ENCODE results near the gene B3GNT9.
A peak's percentile ranks its signal among the peaks of the same experiment; 100 is the strongest.

B3GNT9 gene

GRCh38 chr16:67184995-67185650, 34.3 kb upstream of the B3GNT9 start:
- peak in 1 of 2 experiments; percentile 72 for DNase-seq

- no peak for DNase-seq
Observed at GRCh38 chr16:67184453-67184994, 33.7 kb upstream of the B3GNT9 start.

GRCh38 chr16:67183627-67184452, 33.0 kb upstream of the B3GNT9 start, which contains the start of gene MATCAP1:
Gene MATCAP1 (minus strand): TSS chr16:67183963. CDS start chr16:67180610, 3,353 bp downstream.
- peak; percentile 90 to 98 for DNase-seq

- no peak for DNase-seq
Observed at GRCh38 chr16:67183284-67183626, 32.5 kb upstream of the B3GNT9 start.

DNA sequence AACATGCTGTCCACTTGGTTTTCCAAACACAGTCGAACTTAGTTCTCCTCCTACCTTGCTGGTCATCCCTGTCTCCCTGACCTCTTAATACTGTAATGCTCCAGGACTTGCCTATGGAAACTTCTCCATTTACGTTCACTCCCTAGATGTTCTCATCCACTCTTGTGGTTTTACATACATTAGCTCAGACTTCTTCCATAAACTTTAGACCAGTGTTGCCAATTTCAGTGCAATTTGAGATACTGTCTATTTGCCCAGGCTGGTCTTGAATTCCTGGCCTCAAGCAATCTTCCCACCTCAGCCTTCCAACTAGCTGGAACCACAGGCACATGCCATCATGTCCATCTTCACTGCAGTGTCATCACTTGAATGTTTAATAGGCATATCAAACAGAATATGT, 31.5 kb upstream of the B3GNT9 start:
- DNase-seq, result no peak

- no peak for DNase-seq
Observed at GRCh38 chr16:67181346-67181745, 30.5 kb upstream of the B3GNT9 start.

- no peak for DNase-seq
Observed at GRCh38 chr16:67180166-67180565, 29.4 kb upstream of the B3GNT9 start.

GRCh38 chr16:67179421-67180080, 28.8 kb upstream of the B3GNT9 start:
- DNase-seq, result no peak

DNA sequence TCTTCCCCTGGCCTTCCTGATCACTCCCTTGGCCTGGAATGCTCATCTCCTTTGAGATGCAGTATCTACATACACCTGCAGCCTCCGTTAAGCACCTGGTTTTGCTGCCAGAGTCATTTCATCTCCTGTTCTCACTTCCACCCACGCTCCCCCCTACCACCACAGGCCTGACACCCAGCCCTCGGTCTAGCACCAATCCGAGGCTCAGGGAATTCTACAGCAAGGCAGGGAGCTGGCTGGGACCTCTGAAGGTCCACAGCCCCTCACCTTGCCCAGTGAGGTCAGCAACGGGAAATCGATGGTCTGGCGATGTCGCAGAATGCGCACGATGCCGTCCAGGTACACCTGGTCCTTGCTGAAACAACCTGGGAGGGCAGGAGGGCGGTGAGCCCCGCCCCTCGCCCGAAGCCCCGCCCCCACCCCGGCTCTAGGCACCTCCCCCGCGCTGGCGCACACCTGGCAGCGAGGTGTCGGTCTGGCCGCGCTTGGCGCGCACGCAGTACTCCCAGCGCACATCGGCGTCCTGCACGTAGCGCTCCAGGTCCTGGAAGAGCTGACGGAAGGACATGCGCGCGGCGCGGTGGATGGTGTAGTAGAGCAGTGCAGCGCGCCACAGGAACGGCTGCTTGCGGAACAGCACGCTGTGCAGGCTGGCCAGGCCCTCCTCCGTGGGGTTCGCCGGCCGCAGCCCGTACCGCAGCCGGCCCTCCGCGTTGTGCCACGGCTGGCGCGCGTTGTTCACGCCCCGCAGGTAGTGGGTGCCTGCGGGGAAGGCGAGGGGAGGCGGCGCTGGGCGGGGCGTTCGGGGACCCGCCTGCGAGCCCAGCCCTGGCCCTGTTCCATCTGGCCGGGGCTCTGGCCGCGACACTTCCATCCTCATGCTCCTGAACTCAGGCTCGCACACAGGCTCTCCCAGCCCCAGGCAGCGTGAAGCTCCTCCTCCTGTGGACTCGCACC, 27.2 kb upstream of the B3GNT9 start:
- DNase-seq, result peak in 1 of 2 experiments; percentile 27

GRCh38 chr16:67176662-67177061, 25.9 kb upstream of the B3GNT9 start:
- no peak for DNase-seq

DNA sequence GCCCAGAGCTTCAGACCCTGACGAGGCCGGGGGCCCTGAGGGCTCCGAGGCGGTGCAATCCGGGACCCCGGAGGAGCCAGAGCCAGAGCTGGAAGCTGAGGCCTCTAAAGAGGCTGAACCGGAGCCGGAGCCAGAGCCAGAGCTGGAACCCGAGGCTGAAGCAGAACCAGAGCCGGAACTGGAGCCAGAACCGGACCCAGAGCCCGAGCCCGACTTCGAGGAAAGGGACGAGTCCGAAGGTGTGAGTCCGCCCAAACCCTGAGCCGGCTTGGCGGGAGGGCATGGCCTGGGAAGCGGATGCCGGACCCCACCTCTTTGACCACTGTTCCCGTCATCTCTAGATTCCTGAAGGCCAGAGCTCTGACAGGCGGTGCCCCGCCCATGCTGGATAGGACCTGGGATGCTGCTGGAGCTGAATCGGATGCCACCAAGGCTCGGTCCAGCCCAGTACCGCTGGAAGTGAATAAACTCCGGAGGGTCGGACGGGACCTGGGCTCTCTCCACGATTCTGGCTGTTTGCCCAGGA, 24.0 kb upstream of the B3GNT9 start:
- no peak for DNase-seq

DNA sequence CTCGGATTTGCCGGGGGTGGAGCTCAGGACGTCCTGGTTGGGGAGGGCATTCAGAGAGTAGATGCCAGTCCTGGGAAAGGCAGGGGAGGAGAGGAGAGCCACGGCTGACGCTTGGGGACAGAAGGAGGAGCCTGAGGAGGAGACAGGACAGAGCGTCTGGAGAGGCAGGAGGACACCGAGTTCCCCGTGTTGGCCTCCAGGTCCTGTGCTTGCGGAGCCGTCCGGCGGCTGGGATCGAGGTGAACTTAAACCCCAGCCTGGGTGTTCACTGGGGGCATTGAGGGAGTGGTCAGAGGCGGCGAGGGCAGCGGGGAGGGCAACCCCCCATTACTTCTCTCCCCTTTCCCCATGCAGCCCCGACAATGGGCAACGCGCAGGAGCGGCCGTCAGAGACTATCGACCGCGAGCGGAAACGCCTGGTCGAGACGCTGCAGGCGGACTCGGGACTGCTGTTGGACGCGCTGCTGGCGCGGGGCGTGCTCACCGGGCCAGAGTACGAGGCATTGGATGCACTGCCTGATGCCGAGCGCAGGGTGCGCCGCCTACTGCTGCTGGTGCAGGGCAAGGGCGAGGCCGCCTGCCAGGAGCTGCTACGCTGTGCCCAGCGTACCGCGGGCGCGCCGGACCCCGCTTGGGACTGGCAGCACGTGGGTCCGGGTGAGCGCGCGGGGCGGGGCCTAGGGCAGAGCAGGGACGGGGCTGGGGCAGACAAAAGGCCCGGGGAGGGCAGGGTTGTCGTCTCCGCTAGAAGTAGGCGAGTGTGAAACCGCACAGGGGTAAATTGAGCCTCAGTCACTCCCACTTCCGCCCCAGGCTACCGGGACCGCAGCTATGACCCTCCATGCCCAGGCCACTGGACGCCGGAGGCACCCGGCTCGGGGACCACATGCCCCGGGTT, 23.3 kb upstream of the B3GNT9 start:
- DNase-seq, result peak; percentile 72 to 88

DNA sequence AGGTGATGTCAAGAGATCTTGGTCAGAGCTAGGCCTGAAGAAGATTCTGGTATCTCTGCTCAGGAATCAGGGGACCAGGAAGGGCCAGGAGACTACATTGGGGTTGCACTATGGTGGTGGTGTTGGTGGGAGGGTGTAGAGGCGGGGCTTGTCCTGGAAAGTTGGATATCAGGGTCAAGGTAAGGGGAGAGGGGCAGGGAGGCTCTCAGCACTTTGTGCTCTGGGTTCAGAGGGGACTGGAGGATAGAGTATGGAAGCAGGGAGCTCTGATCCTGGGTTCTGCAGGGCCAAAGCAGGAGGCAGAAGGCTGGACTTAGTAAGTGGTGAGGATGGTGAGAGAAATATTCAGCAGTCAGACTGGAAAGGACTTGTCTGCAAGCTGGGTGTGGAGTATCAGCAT, 22.5 kb upstream of the B3GNT9 start:
- no peak for DNase-seq

DNA sequence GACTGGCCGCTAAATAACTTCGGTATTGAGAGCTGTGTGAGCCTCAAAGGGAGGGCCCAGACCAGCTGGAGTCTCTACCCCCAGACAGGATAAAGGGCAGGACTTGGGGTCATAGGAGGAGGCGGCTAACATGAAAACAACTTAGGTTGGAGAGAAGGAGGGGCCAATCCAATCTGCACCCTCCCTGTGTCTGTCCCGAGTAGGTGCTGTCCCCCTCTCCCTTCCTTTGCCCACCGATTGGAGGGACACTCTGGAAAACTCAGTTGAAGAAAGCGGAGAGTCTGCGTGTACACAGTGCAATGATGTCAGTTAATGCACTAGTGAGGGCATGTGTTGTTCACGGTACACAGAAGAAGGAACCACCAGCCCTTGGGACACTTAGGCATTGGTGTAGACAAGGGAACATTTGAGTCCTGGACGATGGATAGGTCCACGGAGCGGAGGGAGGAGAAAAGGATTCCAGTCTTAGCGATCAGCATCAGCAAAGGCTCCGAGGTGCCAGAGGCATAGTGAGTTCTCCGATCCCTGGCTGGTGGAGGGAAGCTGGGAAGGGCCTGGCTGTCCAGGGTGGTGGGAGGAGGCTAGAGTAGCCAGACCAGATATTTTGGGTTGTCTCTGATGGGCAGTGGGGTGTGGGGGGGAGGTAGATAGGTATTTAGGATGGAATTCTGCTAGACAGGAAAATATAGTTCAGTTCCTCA, 20.3 kb upstream of the B3GNT9 start:
- DNase-seq, result peak; percentile 68 to 82

GRCh38 chr16:67170168-67170948, 19.6 kb upstream of the B3GNT9 start, which contains the start of gene NOL3:
Gene NOL3 (plus strand): TSS chr16:67170538.
- DNase-seq, result peak; percentile 68 to 84

DNA sequence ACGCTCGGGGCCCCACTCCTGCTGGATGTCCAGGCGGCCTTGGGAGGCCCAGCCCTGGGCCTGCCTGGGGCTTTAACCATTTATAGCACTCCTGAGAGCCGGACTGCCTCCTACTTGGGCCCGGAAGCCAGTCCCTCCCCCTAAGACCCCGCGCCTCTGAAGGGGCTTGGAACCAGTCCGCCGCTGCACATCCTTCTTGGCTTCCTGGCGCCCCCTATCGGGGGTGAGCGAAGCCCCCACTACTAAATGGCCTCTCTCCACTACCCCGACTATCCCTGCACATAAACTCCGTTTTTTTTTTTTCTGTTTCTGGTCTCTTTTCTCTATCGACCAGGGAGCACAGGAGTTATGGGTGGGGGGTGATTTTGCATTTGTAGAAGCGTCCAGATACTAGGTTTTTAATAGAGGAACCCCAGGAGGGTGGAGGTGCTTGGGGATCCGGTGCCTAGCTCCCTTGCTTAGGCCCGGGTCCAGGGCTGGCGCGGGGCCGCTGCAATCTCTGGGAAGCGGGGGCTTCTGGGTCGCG, 18.9 kb upstream of the B3GNT9 start:
- peak in 1 of 2 experiments; percentile 13 for DNase-seq

DNA sequence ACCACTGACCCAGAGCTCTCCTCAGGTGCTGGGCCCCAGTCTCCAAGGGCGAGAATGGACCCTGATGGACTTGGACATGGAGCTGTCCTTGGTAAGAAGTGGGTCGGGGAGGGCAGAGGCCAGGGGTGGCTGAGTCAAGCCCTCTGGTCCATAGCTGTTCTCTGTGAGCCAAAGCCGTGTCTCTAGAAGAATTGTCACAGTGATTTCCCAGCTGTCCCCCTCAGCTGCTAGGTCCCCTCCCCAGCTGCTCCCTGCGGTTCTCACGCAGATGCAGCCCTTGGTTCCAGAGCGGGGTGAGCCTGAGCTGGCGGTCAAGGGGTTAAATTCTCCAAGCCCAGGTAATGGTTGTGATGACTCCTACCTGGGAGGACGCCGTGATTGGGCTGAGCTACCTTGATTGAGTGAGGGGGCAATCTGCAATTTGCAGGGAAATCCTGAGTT, 18.2 kb upstream of the B3GNT9 start:
- DNase-seq, result no peak

DNA sequence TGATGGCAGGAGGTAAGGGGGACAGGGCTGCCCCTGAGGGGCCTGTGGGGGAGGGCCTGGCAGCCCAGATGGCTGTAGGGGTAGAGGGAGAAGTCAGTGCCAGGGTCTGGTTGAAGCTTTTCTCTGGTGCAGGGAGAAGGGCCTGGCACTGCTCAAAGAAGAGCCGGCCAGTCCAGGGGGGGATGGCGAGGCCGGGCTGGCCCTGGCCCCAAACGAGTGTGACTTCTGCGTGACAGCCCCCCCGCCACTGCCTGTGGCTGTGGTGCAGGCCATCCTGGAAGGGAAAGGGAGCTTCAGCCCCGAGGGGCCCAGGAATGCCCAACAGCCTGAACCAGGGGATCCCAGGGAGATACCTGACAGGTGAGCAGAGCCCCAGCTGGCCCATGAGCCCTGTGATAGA, 16.8 kb upstream of the B3GNT9 start:
- no peak for DNase-seq

GRCh38 chr16:67166598-67167168, 15.9 kb upstream of the B3GNT9 start:
- no peak for DNase-seq
